Prostate gland (tissue), 2 donors: Measurements from ENCODE around the gene VWA8.

Experiments
- CTCF ChIP-seq, 4 experiments: fragments of 200-600 bp in 2 of 4; fragments of 450-650 bp in 2 of 4; sonication (generic) in 2 of 4; IDR thresholded peaks; 1 replicate in 3 of 4; 2 replicates in 1 of 4; pipeline ENCODE4 v1.5.1; 2016 to 2019; ENCODE audit warnings: antibody characterized with exemption in 4 of 4, mild to moderate bottlenecking in 2 of 4, moderate library complexity in 2 of 4
- POLR2A ChIP-seq: fragments of 450-650 bp; IDR thresholded peaks from one replicate; pipeline ENCODE4 v1.6.1; 2016; ENCODE audit warnings: antibody characterized with exemption, mild to moderate bottlenecking
- POLR2AphosphoS5 ChIP-seq: sonication (generic); formaldehyde crosslinking; IDR thresholded peaks from one replicate; pipeline ENCODE4 v1.6.1; 2017; ENCODE audit warnings: antibody characterized with exemption

- no peak for TF ChIP-seq POLR2A
- no peak for TF ChIP-seq CTCF (IDR thresholded peaks at IDR 0.05)
- no peak for TF ChIP-seq POLR2AphosphoS5
Measured at GRCh38 chr13:41909506-41909905, 51.4 kb downstream of the VWA8 start.
